Measurements from ENCODE around the gene PPIG.
"Not testable (repeated sequence)": the region's sequence is repeated elsewhere in the genome, so short reads cannot be mapped to it uniquely, and the experiment has no call there.

PPIG gene

GRCh38 chr2:169584005-169584877 lies at the start of gene PPIG:
TSS of gene PPIG (plus strand) at chr2:169584351. CDS start at chr2:169604042, 19,691 bp downstream.
- TF ChIP-seq CTCF (IDR thresholded peaks at IDR 0.05): no peak
- DNase-seq (ENCODE audit: low spot score): peak; percentile 92

GRCh38 chr2:169539460-169539859 lies 44.7 kb upstream of the PPIG start:
- not testable (repeated sequence) for H3K4me3 ChIP-seq; DNase-seq (ENCODE audit: low spot score); H3K27ac ChIP-seq

More at GRCh38 chr2:169584005-169584877, at the start of gene PPIG:
- Histone ChIP-seq H3K4me3 (peak within 1 kb of the TSS; percentile 92), H3K27ac (peak within 1 kb of the TSS; percentile 98 to 100)

- no peak overlapping the region for H3K4me3 ChIP-seq
- H3K27ac ChIP-seq: no peak overlapping the region
- TF ChIP-seq CTCF (IDR thresholded peaks at IDR 0.05): no peak
- no peak for DNase-seq (ENCODE audit: low spot score)
Observed at GRCh38 chr2:169540146-169540545, 44.0 kb upstream of the PPIG start.

GRCh38 chr2:169542433-169542832 lies 41.7 kb upstream of the PPIG start:
- Histone ChIP-seq H3K4me3 (no peak overlapping the region), H3K27ac (no peak overlapping the region)
- DNase-seq (ENCODE audit: low spot score): no peak
- no peak for TF ChIP-seq CTCF (IDR thresholded peaks at IDR 0.05)

- no peak for DNase-seq (ENCODE audit: low spot score)
- TF ChIP-seq CTCF (IDR thresholded peaks at IDR 0.05): no peak
- Histone ChIP-seq H3K4me3 (no peak overlapping the region), H3K27ac (no peak overlapping the region)
Observed at GRCh38 chr2:169546756-169547155, 37.4 kb upstream of the PPIG start.

- Histone ChIP-seq H3K4me3 (no peak overlapping the region), H3K27ac (no peak overlapping the region)
- no peak for TF ChIP-seq CTCF (IDR thresholded peaks at IDR 0.05)
- no peak for DNase-seq (ENCODE audit: low spot score)
Observed at GRCh38 chr2:169561364-169561763, 22.8 kb upstream of the PPIG start.

GRCh38 chr2:169562084-169562483 lies 22.1 kb upstream of the PPIG start:
- not testable (repeated sequence) for DNase-seq (ENCODE audit: low spot score); H3K4me3 ChIP-seq; H3K27ac ChIP-seq

- TF ChIP-seq CTCF (IDR thresholded peaks at IDR 0.05): no peak
- H3K4me3 ChIP-seq: no peak overlapping the region
- no peak for DNase-seq (ENCODE audit: low spot score)
- no peak overlapping the region for H3K27ac ChIP-seq
Observed at GRCh38 chr2:169562519-169562918, 21.6 kb upstream of the PPIG start.

Measured in coronary artery (tissue), 2 donors.